GM12878 (cell line): ENCODE measurements around the gene RCOR2. TPM values are rescaled to one million over a fixed set of nuclear protein-coding genes. Genes with fewer than 3 reads are reported as not detected.

Experiments
- ATAC-seq: fragments of 200-7000 bp; cut with Tn5 transposase; 3 replicates; pipeline ENCODE4 v1.9.1; 2020; ENCODE audit warnings: mild to moderate bottlenecking, moderate library complexity
- BruUV-seq: library from RNA; stranded (reverse); fragments of 400-500 nt; replicated peaks from 2 replicates; lab custom pipeline; 2021; lab: Mats Ljungman, UMichigan
- CTCF ChIA-PET: fragments of 300-600 bp; sonication (Branson Sonifier 250); formaldehyde crosslinking; extraction: SDS; loops from one replicate; lab custom pipeline; 2021; ENCODE audit warnings: inconsistent platforms; lab: Yijun Ruan, JAX
- POLR2A ChIA-PET: fragments of 350-600 bp; formaldehyde crosslinking; extraction: SDS; loops from one replicate; lab custom pipeline; 2021; ENCODE audit warnings: inconsistent platforms; lab: Charles Lee
- RAD21 ChIA-PET: fragments of 300-600 bp; sonication (Branson Sonifier 250); formaldehyde crosslinking; loops from one replicate; lab custom pipeline; 2023; ENCODE audit warnings: antibody characterized with exemption; ENCODE audit not compliant: unreplicated experiment; lab: Charles Lee
- SMC1A ChIA-PET: fragments of 300-600 bp; sonication (Branson Sonifier 250); formaldehyde crosslinking; loops from one replicate; lab custom pipeline; 2023; ENCODE audit not compliant: unreplicated experiment, uncharacterized antibody; lab: Charles Lee
- DNase-seq: peaks from one replicate; pipeline ENCODE4 v3.0.0-alpha.2; 2011; ENCODE audit warnings: low read depth, low spot score
- FAIRE-seq: peaks from 3 replicates; lab custom pipeline; 2011; peaks lifted over from hg19 to GRCh38; lab: Jason Lieb, UNC
- H2AFZ ChIP-seq: 2 replicates; pipeline ENCODE4 v1.6.0; 2011; ENCODE audit warnings: low read depth, low read length, control low read depth; ENCODE audit not compliant: control insufficient read depth
- H3K27ac ChIP-seq: 2 replicates; pipeline ENCODE4 v1.5.1; 2011; ENCODE audit warnings: control low read depth; ENCODE audit not compliant: control insufficient read depth, insufficient read depth
- H3K27me3 ChIP-seq, 2 experiments: replicated peaks in 1 of 2; 2 replicates each; pipeline versions ENCODE4 v1.6.0 to v1.6.1; 2011; ENCODE audit warnings: low read length in 1 of 2; ENCODE audit not compliant: control insufficient read depth in 2 of 2, insufficient read depth in 2 of 2
- H3K36me3 ChIP-seq, 2 experiments: 2 replicates each; pipeline ENCODE4 v1.5.1; 2011; ENCODE audit warnings: low read length in 1 of 2; ENCODE audit not compliant: control insufficient read depth in 2 of 2, insufficient read depth in 2 of 2
- H3K4me1 ChIP-seq: 2 replicates; pipeline ENCODE4 v1.6.1; 2011; ENCODE audit warnings: mild to moderate bottlenecking, low read length, moderate library complexity, mixed read lengths; ENCODE audit not compliant: control insufficient read depth, insufficient read depth
- H3K4me2 ChIP-seq: 2 replicates; pipeline ENCODE4 v1.6.0; 2011; ENCODE audit warnings: control low read depth; ENCODE audit not compliant: control insufficient read depth, insufficient read depth
- H3K4me3 ChIP-seq: fragments of 200-600 bp; sonication (generic); 2 replicates; pipeline ENCODE4 v1.5.1; 2016
- H3K79me2 ChIP-seq: 2 replicates; pipeline ENCODE4 v1.6.0; 2011; ENCODE audit warnings: low read length; ENCODE audit not compliant: control insufficient read depth, insufficient read depth
- H3K9ac ChIP-seq: 2 replicates; pipeline ENCODE4 v1.8.0; 2011; ENCODE audit warnings: low read length, control low read depth, mixed read lengths; ENCODE audit not compliant: control insufficient read depth, insufficient read depth
- H3K9me3 ChIP-seq: replicated peaks from 3 replicates; pipeline ENCODE4 v1.5.1; 2011; ENCODE audit warnings: mild to moderate bottlenecking, low read length; ENCODE audit not compliant: control insufficient read depth, insufficient read depth
- H4K20me1 ChIP-seq: 2 replicates; pipeline ENCODE4 v1.6.0; 2011; ENCODE audit not compliant: control insufficient read depth, insufficient read depth
- EGR1 ChIP-seq, 2 experiments: IDR thresholded peaks; 1 replicate in 1 of 2; 2 replicates in 1 of 2; pipeline ENCODE4 v1.6.1; 2011 to 2012; ENCODE audit warnings: low read depth in 2 of 2, low read length in 2 of 2, borderline replicate concordance in 1 of 2, mild to moderate bottlenecking in 1 of 2, moderate library complexity in 1 of 2
- FOXK2 ChIP-seq: fragments of 450-650 bp; IDR thresholded peaks from 2 replicates; pipeline ENCODE4 v1.6.1; 2017; ENCODE audit warnings: mild to moderate bottlenecking, moderate library complexity
- STAT3 ChIP-seq: IDR thresholded peaks from 2 replicates; pipeline ENCODE4 v1.6.1; 2011; ENCODE audit warnings: low read depth, low read length, improper control_type of control experiment
- WGBS: methylation state at CpG from one replicate; pipeline ENCODE4 v1.1.6; 2016; ENCODE audit warnings: low lambda C conversion rate; ENCODE audit not compliant: insufficient replicate concordance, insufficient coverage; ENCODE audit errors: missing lambda C conversion rate; 5-methylcytosine and 5-hydroxymethylcytosine counted together
- in situ Hi-C: fragments of 300-500 bp; cut with MboI; formaldehyde crosslinking; loops from 9 replicates; pipeline ENCODE4 v1.14.3; 2018; ENCODE audit warnings: mixed read lengths
- intact Hi-C: fragments of 100-400 bp; cut with micrococcal nuclease; formaldehyde crosslinking; loops from one replicate; pipeline ENCODE4 v1.14.2; 2022; ENCODE audit not compliant: unreplicated experiment
- polyA plus RNA-seq, 11 experiments: library from polyadenylated mRNA; depleted of rRNA in 4 of 11; unstranded in 6 of 11; stranded (reverse) in 5 of 11; fragments of >200 nt; fragmentation: Nextera tagmentation in 4 of 11; fragmentation: Illumina TruSeq in 1 of 11; extraction: Ambion mirVana in 4 of 11; extraction: Trizol in 1 of 11; gene quantifications; 1 replicate in 1 of 11; 2 replicates in 10 of 11; pipeline versions ENCODE4 v1.2.1 to v1.2.3, GENCODE V29; 2011 to 2016; ENCODE audit warnings: inconsistent platforms in 2 of 11, missing spikeins in 2 of 11, low read depth in 1 of 11
- total RNA-seq, 4 experiments: library from RNA; depleted of rRNA in 3 of 4; stranded (reverse); fragments of >200 nt in 3 of 4; fragmentation: Illumina TruSeq in 1 of 4; extraction: Trizol in 1 of 4; gene quantifications; 2 replicates each; pipeline versions ENCODE4 v1.2.1 to v1.2.3, GENCODE V29; 2013 to 2021
- TF ChIP-seq, protein P1 (sequence below): fragments of 450-650 bp; IDR thresholded peaks from 2 replicates; pipeline ENCODE4 v1.6.1; 2017; ENCODE audit warnings: borderline replicate concordance
- TF ChIP-seq, protein P2 (sequence below): fragments of 450-650 bp; IDR thresholded peaks from 2 replicates; pipeline ENCODE4 v1.6.1; 2016; ENCODE audit warnings: mild to moderate bottlenecking, moderate library complexity, borderline replicate concordance
- TF ChIP-seq, protein P3 (sequence below): fragments of 450-650 bp; IDR thresholded peaks from 2 replicates; pipeline ENCODE4 v1.6.1; 2017; ENCODE audit warnings: mild to moderate bottlenecking, moderate library complexity

The RCOR2 gene
- total and polyA plus RNA-seq, 10 of the 15 experiments (the other 5 are each of a cell fraction or from before 2014, with no cell fraction given) = 0.06 to 0.32 (median 0.17) TPM; not detected in 5

DNA sequence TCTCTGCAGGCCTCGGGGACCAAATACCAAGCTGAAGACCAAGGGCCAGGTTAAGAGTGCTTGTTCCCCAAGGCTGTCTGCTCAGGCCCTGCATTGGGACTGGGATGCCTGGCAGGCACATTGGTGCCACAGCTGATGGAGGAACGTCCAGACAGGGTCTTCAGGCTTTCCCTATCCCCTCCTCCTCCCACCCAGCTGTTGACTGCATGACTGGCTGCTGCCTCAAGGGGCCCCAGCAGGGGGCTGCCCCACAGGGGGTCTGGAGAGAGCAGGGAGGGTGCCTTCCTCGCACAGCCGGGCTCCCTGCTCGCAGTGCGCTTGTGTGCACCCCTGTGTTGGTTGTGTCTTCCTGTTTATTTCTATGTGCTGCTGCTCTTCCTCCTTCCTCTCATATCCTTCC is 9.9 kb downstream of the RCOR2 start:
- Histone ChIP-seq H3K9ac (no peak overlapping the region), H3K36me3 (peaks cover 15 to 39% of the 10 kb centered on the region in 2 experiments), H3K79me2 (no peaks in the 10 kb centered on the region), H3K4me2 (no peak overlapping the region), H3K27ac (no peak overlapping the region), H3K9me3 (no peaks in the 10 kb centered on the region), H2AFZ (no peak overlapping the region), H4K20me1 (no peaks in the 10 kb centered on the region), H3K4me1 (no peaks in the 10 kb centered on the region), H3K27me3 (no peaks in the 10 kb centered on the region), H3K4me3 (no peak overlapping the region)
- no peak for DNase-seq
- ChIA-PET SMC1A (interaction anchor here (1.4 to 1.9 kb wide), 2 partner anchors 40 to 70 kb away, joined by 3 to 17 read pairs; no protein-coding TSS in a partner anchor), CTCF (interaction anchor here (0.9 to 1.9 kb wide), 6 partner anchors 12 to 139 kb away, joined by 3 to 25 read pairs (median 6); partner anchors contain the start of gene ZFTA), POLR2A (no interaction called here), RAD21 (interaction anchor here (1.0 to 1.2 kb wide), 2 partner anchors 34 to 39 kb away, joined by 4 read pairs; no protein-coding TSS in a partner anchor)
- in situ Hi-C loops (no loop called here), intact Hi-C loops (no loop called here)
- FAIRE-seq = no peak
- TF ChIP-seq STAT3 (no peak), EGR1 (IDR thresholded peaks at IDR 0.05; ENCODE audit: borderline replicate concordance in 1 of 2, low read depth in 2 of 2, low read length in 2 of 2) (no peak), FOXK2 (no peak)
- TF ChIP-seq, protein P1, sequence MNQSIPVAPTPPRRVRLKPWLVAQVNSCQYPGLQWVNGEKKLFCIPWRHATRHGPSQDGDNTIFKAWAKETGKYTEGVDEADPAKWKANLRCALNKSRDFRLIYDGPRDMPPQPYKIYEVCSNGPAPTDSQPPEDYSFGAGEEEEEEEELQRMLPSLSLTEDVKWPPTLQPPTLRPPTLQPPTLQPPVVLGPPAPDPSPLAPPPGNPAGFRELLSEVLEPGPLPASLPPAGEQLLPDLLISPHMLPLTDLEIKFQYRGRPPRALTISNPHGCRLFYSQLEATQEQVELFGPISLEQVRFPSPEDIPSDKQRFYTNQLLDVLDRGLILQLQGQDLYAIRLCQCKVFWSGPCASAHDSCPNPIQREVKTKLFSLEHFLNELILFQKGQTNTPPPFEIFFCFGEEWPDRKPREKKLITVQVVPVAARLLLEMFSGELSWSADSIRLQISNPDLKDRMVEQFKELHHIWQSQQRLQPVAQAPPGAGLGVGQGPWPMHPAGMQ = no peak
- TF ChIP-seq, protein P2, sequence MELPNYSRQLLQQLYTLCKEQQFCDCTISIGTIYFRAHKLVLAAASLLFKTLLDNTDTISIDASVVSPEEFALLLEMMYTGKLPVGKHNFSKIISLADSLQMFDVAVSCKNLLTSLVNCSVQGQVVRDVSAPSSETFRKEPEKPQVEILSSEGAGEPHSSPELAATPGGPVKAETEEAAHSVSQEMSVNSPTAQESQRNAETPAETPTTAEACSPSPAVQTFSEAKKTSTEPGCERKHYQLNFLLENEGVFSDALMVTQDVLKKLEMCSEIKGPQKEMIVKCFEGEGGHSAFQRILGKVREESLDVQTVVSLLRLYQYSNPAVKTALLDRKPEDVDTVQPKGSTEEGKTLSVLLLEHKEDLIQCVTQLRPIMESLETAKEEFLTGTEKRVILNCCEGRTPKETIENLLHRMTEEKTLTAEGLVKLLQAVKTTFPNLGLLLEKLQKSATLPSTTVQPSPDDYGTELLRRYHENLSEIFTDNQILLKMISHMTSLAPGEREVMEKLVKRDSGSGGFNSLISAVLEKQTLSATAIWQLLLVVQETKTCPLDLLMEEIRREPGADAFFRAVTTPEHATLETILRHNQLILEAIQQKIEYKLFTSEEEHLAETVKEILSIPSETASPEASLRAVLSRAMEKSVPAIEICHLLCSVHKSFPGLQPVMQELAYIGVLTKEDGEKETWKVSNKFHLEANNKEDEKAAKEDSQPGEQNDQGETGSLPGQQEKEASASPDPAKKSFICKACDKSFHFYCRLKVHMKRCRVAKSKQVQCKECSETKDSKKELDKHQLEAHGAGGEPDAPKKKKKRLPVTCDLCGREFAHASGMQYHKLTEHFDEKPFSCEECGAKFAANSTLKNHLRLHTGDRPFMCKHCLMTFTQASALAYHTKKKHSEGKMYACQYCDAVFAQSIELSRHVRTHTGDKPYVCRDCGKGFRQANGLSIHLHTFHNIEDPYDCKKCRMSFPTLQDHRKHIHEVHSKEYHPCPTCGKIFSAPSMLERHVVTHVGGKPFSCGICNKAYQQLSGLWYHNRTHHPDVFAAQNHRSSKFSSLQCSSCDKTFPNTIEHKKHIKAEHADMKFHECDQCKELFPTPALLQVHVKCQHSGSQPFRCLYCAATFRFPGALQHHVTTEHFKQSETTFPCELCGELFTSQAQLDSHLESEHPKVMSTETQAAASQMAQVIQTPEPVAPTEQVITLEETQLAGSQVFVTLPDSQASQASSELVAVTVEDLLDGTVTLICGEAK = no peak
- TF ChIP-seq, protein P3, sequence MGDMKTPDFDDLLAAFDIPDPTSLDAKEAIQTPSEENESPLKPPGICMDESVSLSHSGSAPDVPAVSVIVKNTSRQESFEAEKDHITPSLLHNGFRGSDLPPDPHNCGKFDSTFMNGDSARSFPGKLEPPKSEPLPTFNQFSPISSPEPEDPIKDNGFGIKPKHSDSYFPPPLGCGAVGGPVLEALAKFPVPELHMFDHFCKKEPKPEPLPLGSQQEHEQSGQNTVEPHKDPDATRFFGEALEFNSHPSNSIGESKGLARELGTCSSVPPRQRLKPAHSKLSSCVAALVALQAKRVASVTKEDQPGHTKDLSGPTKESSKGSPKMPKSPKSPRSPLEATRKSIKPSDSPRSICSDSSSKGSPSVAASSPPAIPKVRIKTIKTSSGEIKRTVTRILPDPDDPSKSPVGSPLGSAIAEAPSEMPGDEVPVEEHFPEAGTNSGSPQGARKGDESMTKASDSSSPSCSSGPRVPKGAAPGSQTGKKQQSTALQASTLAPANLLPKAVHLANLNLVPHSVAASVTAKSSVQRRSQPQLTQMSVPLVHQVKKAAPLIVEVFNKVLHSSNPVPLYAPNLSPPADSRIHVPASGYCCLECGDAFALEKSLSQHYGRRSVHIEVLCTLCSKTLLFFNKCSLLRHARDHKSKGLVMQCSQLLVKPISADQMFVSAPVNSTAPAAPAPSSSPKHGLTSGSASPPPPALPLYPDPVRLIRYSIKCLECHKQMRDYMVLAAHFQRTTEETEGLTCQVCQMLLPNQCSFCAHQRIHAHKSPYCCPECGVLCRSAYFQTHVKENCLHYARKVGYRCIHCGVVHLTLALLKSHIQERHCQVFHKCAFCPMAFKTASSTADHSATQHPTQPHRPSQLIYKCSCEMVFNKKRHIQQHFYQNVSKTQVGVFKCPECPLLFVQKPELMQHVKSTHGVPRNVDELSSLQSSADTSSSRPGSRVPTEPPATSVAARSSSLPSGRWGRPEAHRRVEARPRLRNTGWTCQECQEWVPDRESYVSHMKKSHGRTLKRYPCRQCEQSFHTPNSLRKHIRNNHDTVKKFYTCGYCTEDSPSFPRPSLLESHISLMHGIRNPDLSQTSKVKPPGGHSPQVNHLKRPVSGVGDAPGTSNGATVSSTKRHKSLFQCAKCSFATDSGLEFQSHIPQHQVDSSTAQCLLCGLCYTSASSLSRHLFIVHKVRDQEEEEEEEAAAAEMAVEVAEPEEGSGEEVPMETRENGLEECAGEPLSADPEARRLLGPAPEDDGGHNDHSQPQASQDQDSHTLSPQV = no peak
- WGBS = 73% methylated on average over 6 of the region's 6 CpGs
- BruUV-seq = no TSS peak
- ATAC-seq = no peak
